HepG2 (cell line): ENCODE data around the gene POU2F1. TPM values are rescaled to one million over a fixed set of nuclear protein-coding genes. Genes with fewer than 3 reads are reported as not detected.

ENCODE experiments used
- AGO2 ChIP-seq: fragments of 200-400 bp; formaldehyde crosslinking; optimal IDR thresholded peaks from 2 replicates; pipeline ENCODE3; 2017; ENCODE audit warnings: mild to moderate bottlenecking, low read depth, low read length, moderate library complexity
- CERS6 ChIP-seq: sonication (generic); formaldehyde crosslinking; IDR thresholded peaks from 2 replicates; pipeline ENCODE4 v1.5.0; 2020; ENCODE audit warnings: missing genetic modification reagents
- CHCHD3 ChIP-seq: sonication (generic); formaldehyde crosslinking; IDR thresholded peaks from 2 replicates; pipeline ENCODE4 v1.8.0; 2022; ENCODE audit warnings: mild to moderate bottlenecking, missing genetic modification reagents, moderate library complexity
- HIC2 ChIP-seq: sonication (generic); formaldehyde crosslinking; IDR thresholded peaks from 2 replicates; pipeline ENCODE4 v1.9.0; 2022; ENCODE audit warnings: low read depth, missing genetic modification reagents
- RAD21 ChIP-seq: fragments of 450-650 bp; formaldehyde crosslinking; IDR thresholded peaks from 2 replicates; pipeline ENCODE4 v1.5.0; 2020; ENCODE audit warnings: mild to moderate bottlenecking
- TBP ChIP-seq: sonication (generic); formaldehyde crosslinking; IDR thresholded peaks from 2 replicates; pipeline ENCODE4 v1.5.0; 2020; ENCODE audit warnings: missing genetic modification reagents
- ZKSCAN1 ChIP-seq: fragments of 150-350 bp; IDR thresholded peaks from 2 replicates; pipeline ENCODE4 v1.6.1; 2014; ENCODE audit warnings: low read length
- ZNF720 ChIP-seq: sonication (generic); formaldehyde crosslinking; IDR thresholded peaks from 2 replicates; pipeline ENCODE4 v1.4.0; 2020; ENCODE audit warnings: missing genetic modification reagents
- ZNF749 ChIP-seq: sonication (generic); formaldehyde crosslinking; IDR thresholded peaks from 2 replicates; pipeline ENCODE4 v1.8.0; 2022; ENCODE audit warnings: mild to moderate bottlenecking, missing genetic modification reagents, moderate library complexity, borderline replicate concordance
- polyA plus RNA-seq, 8 experiments: library from polyadenylated mRNA; depleted of rRNA in 3 of 8; stranded (reverse) in 7 of 8; unstranded in 1 of 8; fragments of >200 nt; fragmentation: Illumina TruSeq in 4 of 8; extraction: Trizol in 4 of 8; gene quantifications; 2 replicates each; pipeline versions ENCODE4 v1.2.1 to v1.2.3, GENCODE V29; 2011 to 2016; ENCODE audit warnings: low read depth in 4 of 8, missing spikeins in 1 of 8, mixed read lengths in 1 of 8; ENCODE audit not compliant: insufficient read depth in 1 of 8
- total RNA-seq, 5 experiments: library from RNA; depleted of rRNA; stranded (reverse); fragments of >200 nt; fragmentation: Illumina TruSeq; extraction: Trizol; gene quantifications; 2 replicates each; pipeline ENCODE4 v1.2.3, GENCODE V29; 2016; ENCODE audit warnings: low read depth in 1 of 5
- TF ChIP-seq, protein P1 (sequence below): sonication (generic); formaldehyde crosslinking; IDR thresholded peaks from one replicate; pipeline ENCODE4 v1.5.1; 2020; ENCODE audit warnings: mild to moderate bottlenecking, missing genetic modification reagents; ENCODE audit errors: not compliant biosample characterization
- TF ChIP-seq, protein P2 (sequence below): sonication (generic); formaldehyde crosslinking; IDR thresholded peaks from 2 replicates; pipeline ENCODE4 v1.4.0; 2020; ENCODE audit warnings: mild to moderate bottlenecking, missing genetic modification reagents

POU2F1 gene
- total and polyA plus RNA-seq, 2 of the 13 experiments (the other 11 are each of a cell fraction or from before 2014, with no cell fraction given) = 10.2 to 13.0 TPM

DNA sequence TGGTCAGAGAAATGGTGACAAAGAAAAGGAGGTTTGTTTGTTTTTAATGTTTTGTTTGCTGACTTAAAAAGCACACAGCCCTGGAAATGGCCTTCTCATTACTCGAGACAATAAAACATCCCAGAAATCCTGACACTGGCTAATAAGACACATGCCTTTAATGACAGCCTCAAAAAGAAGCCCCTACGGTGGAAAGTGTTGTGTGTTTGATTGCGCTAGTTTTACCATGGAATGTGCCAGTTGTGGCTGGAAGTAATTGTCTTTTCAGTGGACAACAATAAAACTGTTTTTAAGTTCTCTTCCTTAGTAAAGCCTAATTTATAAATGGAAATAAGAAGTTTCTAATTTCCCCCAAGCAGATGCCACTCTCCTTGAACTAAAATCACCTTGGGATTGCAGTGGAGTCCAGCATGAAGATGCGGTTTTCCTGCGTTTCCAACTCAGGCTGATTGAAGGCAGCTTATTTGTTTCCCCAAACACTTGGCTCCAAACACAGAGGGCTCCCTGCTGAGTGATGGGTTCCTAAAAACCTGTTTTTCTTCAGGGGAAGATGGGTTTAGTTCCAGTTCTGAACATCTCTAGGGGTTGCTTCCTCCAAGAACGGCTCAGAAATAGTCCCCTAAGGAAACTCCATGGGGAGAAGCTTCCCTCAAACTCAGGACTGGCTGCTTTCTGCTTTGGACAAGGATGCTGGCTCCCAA, 243.3 kb downstream of the POU2F1 start (continued):
- TF ChIP-seq, protein P1, sequence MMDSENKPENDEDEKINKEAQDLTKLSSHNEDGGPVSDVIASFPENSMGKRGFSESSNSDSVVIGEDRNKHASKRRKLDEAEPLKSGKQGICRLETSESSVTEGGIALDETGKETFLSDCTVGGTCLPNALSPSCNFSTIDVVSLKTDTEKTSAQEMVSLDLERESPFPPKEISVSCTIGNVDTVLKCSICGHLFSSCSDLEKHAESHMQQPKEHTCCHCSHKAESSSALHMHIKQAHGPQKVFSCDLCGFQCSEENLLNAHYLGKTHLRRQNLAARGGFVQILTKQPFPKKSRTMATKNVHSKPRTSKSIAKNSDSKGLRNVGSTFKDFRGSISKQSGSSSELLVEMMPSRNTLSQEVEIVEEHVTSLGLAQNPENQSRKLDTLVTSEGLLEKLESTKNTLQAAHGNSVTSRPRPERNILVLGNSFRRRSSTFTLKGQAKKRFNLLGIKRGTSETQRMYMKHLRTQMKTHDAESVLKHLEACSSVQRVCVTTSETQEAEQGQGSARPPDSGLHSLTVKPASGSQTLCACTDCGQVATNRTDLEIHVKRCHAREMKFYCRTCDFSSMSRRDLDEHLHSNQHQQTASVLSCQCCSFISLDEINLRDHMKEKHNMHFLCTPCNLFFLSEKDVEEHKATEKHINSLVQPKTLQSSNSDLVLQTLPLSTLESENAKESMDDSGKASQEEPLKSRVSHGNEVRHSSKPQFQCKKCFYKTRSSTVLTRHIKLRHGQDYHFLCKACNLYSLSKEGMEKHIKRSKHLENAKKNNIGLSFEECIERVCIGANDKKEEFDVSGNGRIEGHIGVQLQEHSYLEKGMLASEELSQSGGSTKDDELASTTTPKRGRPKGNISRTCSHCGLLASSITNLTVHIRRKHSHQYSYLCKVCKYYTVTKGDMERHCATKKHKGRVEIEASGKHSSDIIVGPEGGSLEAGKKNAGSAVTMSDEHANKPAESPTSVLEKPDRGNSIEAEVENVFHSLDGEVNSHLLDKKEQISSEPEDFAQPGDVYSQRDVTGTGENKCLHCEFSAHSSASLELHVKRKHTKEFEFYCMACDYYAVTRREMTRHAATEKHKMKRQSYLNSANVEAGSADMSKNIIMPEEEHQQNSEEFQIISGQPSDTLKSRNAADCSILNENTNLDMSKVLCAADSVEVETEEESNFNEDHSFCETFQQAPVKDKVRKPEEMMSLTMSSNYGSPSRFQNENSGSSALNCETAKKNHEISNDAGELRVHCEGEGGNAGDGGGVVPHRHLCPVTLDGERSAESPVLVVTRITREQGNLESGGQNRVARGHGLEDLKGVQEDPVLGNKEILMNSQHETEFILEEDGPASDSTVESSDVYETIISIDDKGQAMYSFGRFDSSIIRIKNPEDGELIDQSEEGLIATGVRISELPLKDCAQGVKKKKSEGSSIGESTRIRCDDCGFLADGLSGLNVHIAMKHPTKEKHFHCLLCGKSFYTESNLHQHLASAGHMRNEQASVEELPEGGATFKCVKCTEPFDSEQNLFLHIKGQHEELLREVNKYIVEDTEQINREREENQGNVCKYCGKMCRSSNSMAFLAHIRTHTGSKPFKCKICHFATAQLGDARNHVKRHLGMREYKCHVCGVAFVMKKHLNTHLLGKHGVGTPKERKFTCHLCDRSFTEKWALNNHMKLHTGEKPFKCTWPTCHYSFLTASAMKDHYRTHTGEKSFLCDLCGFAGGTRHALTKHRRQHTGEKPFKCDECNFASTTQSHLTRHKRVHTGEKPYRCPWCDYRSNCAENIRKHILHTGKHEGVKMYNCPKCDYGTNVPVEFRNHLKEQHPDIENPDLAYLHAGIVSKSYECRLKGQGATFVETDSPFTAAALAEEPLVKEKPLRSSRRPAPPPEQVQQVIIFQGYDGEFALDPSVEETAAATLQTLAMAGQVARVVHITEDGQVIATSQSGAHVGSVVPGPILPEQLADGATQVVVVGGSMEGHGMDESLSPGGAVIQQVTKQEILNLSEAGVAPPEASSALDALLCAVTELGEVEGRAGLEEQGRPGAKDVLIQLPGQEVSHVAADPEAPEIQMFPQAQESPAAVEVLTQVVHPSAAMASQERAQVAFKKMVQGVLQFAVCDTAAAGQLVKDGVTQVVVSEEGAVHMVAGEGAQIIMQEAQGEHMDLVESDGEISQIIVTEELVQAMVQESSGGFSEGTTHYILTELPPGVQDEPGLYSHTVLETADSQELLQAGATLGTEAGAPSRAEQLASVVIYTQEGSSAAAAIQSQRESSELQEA (CRISPR knock-in tag) = no peak
- TF ChIP-seq CERS6 (CRISPR knock-in tag) (no peak), ZNF749 (CRISPR knock-in tag) (no peak), AGO2 (no peak), ZKSCAN1 (no peak), RAD21 (no peak), HIC2 (CRISPR knock-in tag) (no peak), TBP (CRISPR knock-in tag) (no peak), ZNF720 (CRISPR knock-in tag) (no peak), CHCHD3 (CRISPR knock-in tag) (no peak)
- TF ChIP-seq, protein P2, sequence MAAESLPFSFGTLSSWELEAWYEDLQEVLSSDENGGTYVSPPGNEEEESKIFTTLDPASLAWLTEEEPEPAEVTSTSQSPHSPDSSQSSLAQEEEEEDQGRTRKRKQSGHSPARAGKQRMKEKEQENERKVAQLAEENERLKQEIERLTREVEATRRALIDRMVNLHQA (CRISPR knock-in tag) = no peak
